ENCODE data around the gene ARHGAP15.

DNA sequence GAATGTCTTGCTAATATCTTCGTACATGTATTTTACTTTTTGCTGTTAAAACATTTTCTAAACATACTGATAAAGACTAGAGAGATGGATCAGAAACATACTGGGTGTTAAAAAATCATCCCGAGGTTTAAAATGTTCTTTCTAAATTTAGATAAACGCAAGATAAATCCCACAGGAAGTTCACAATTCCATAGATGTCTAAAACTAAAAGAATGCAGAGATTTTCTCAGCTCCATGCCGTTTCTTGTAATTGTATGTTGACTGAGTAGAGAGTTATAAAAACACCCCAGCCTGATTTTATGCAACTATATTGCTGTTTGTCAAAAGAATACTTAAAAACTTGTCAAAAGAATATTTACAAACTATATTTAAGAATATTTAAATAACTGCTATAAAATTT, 455.7 kb downstream of the ARHGAP15 start:
- TF ChIP-seq, protein P1, sequence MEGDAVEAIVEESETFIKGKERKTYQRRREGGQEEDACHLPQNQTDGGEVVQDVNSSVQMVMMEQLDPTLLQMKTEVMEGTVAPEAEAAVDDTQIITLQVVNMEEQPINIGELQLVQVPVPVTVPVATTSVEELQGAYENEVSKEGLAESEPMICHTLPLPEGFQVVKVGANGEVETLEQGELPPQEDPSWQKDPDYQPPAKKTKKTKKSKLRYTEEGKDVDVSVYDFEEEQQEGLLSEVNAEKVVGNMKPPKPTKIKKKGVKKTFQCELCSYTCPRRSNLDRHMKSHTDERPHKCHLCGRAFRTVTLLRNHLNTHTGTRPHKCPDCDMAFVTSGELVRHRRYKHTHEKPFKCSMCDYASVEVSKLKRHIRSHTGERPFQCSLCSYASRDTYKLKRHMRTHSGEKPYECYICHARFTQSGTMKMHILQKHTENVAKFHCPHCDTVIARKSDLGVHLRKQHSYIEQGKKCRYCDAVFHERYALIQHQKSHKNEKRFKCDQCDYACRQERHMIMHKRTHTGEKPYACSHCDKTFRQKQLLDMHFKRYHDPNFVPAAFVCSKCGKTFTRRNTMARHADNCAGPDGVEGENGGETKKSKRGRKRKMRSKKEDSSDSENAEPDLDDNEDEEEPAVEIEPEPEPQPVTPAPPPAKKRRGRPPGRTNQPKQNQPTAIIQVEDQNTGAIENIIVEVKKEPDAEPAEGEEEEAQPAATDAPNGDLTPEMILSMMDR (IDR thresholded peaks at IDR 0.05): no peak
- TF ChIP-seq POLR2A (IDR thresholded peaks at IDR 0.05): no peak

Data from esophagus squamous epithelium (tissue), 4 donors.